RPMI8226 (cell line): Measurements from ENCODE around the gene PRKG1.
"Not testable (repeated sequence)": the region's sequence is repeated elsewhere in the genome, so short reads cannot be mapped to it uniquely, and the experiment has no call there.

Experiments
- DNase-seq: peaks from one replicate; pipeline ENCODE4 v3.0.0-alpha.2; 2015

Gene PRKG1

DNA sequence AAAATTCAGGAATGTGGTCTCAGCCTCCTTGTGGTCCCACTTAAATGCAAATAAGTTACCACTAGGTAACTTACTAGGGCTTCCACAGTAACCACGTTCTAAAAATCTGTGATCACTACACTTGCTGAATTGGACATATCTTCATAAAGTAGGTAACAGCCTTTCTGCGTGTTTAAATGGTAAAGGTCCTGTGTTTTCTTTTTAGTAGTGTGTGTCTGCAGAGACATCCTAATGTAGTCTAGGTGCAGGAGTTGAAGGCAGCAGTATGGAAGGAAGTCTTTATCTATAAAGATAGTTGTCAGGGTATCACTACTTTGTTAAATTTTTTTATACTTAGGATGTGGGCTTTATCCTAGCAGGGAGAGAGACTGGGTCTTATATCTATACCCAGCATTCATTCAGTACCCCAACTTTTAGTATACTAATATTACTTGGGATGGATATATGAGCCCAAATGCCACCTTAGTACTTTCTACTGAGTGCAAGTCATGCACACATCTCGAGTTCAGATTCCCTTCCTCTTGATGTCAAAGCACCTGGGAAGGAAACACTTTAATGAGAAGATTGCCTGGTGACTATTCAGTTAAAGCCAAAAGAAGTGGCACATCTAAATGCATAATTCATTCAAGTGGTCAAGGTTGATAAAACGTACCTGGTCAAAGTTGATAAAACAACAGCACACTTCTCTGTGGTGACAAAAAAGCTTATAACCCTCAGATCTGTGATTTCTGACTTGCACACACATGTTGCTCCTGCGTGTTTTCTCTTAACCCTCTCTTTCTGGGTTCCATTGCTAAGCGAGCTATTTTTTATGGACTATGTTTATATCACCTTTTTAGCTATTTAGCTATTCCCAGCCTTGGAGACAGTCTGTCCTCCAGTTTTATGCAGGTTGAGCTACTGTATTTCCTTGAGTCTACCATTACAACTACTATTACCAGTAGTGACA lies 958.7 kb downstream of the PRKG1 start:
- no peak for DNase-seq

DNA sequence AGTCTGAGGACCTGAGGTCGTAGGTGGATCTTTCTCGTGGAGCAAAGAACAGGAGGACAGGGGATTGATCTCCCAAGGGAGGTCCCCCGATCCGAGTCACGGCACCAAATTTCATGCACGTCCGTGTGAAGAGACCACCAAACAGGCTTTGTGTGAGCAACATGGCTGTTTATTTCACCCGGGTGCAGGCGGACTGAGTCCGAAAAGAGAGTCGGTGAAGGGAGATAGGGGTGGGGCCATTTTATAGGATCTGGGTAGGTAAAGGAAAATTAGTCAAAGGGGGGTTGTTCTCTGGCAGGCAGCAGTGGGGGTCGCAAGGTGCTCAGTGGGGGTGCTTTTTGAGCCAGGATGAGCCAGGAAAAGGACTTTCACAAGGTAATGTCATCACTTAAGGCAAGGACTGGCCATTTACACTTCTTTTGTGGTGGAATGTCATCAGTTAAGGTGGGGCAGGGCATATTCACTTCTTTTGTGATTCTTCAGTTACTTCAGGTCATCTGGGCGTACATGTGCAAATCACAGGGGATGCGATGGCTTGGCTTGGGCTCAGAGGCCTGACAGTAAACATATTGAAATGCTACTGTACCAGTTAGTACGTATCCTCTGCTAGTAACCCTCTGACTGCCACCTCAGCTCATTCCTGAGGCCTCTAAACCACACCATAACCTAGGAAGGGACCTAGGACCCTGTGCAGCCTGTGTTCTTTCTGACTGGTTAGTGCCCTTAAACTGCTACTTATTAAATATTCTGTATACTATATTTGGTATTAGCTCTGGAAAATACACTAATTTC lies 964.9 kb downstream of the PRKG1 start:
- not testable (repeated sequence) for DNase-seq

- no peak for DNase-seq
Measured at GRCh38 chr10:52040486-52040885, 966.2 kb downstream of the PRKG1 start.

GRCh38 chr10:52043811-52044210 lies 969.5 kb downstream of the PRKG1 start:
- DNase-seq: no peak

- DNase-seq: no peak
Measured at GRCh38 chr10:52048051-52048450, 973.8 kb downstream of the PRKG1 start.

DNA sequence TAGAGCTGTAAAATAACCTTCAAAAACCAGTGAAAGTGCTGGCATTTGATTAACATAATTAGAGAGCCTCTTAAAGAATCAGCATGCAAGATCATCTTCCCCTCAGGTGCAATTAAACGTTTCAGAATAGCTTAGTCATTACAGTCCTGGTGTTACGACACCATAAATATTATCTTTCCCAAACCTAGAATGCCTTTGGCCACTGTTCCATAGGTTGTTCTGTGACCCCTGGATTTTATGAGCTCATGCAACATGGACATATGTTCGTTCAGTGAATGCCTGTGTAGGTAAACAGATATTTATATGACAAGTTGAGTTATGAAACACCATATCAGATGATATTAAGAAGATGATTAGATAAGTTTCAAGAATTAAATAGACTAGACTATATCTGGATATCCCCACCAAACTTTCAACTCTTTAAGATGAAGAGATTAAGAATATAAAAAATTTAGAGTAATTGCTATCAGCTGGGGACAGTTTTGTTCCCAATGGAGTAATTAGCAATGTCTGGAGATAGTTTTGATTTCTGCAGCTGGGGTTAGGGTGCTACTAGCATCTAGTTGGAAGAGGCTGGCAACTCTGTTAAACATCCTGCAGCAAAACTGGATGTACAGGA lies 976.3 kb downstream of the PRKG1 start:
- no peak for DNase-seq

DNA sequence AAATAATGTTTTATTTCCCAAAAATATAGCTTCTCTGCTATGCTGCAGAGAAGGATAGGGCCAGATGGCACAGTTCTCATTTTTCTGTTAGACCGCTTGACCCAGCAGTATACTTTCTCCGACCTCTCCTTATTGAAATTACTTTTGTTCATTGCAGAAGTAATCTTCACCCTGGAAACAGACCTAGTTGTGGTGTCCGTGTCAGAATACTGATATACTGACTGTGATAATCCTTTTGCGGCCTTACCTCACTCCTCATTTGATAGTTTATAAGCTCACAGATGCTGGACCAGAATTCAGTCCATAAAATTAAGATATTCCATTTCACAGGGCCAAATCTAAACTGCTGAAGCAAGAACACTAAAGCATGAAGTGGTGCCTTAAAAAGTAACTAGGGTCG lies 979.2 kb downstream of the PRKG1 start:
- no peak for DNase-seq

DNA sequence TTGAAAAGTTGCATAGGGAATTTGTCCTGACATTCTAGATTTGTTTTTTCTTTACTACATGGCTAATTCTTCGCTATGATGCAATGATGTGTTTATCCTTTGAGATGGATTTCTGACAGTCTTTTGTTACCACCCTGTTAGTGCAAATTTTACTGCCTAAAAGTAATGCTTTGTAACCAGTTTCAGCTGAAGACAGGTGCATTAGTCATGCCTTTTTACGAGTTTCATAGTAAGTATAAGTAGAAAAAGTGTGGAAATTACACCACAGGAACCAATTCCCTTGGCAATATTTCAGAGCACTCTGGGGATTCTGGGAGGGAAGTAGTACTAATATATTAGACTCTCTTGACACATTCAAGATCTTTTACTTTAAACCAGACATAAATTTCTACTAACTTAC lies 982.0 kb downstream of the PRKG1 start:
- DNase-seq: no peak

GRCh38 chr10:52059089-52059488 lies 984.8 kb downstream of the PRKG1 start:
- DNase-seq: no peak

GRCh38 chr10:52063159-52063558 lies 988.9 kb downstream of the PRKG1 start:
- no peak for DNase-seq

DNA sequence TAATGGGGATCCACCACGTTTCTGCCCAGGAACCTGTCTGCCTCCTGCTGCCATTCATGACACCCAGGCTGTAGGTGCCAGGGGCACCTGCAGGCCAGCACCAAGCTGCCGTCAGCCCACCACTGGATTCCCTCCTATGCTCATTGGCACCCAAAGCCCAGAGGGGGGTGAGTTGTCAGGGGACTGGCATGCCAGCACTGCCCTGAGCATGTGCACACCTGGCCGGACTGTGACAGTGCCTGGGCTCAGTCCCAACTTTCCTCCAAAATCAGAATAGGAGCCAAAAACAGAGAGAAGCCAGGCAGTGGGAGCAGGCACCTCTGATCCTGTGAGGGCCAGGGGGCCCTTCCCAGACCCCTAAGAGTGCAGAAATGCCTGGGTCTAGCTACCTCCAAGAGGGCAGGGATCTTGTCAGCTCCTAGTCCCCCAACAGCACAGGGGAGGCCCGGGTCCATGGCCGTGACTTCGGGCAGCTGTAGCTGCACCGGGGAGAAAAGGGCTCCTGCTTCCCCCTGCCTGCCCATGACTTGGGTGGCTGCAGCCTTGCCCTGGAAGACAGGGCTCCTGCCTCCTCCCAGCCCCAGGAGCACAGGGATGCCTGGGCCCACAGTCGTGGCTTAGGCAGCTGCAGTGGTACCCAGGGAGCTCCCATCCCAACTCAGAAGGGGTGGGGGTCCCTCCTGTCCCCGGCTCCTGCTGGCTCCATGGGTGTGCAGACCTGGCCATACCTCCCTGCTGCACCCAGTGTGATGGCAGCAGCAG lies 990.0 kb downstream of the PRKG1 start:
- DNase-seq: no peak

DNA sequence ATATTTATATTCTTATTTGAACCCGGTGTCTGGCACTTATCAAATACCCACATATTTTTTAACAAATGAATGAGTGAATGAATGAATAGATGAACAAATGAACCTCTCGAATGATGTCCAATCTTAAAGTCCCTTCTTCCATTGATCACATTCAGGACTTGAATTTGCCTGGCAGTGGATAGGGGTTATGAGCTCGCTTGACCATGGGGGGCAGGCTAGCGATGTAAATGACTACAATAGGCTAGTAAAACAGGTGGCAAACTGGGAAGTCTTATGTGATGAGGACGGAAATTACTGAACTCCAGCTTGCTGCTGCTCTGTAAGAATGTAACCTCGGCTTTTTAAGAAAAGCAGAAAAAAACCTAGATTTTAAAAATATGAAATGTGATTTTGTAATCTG lies 992.1 kb downstream of the PRKG1 start:
- no peak for DNase-seq

DNA sequence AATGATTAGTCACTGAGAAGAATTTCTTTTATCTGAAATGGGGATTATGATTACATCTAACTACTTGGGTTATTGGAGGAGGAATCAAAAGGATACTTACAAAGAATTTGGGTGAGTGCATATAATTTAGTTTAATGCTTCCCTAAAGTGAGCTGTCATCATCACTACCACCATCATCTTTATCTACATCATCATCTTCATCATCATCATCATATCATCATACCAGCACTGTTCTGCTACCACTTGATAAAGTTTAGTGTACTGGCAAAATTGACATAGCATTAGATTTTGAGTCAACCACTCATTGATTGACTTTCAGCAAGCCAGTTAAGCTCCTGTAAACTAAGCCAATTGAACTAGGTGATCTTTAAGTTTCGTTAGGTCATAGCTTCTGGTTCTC lies 994.2 kb downstream of the PRKG1 start:
- DNase-seq: no peak

- DNase-seq: no peak
Measured at GRCh38 chr10:52071814-52072213, 997.5 kb downstream of the PRKG1 start.

GRCh38 chr10:52074505-52075026 lies 1000.3 kb downstream of the PRKG1 start:
- no peak for DNase-seq

DNA sequence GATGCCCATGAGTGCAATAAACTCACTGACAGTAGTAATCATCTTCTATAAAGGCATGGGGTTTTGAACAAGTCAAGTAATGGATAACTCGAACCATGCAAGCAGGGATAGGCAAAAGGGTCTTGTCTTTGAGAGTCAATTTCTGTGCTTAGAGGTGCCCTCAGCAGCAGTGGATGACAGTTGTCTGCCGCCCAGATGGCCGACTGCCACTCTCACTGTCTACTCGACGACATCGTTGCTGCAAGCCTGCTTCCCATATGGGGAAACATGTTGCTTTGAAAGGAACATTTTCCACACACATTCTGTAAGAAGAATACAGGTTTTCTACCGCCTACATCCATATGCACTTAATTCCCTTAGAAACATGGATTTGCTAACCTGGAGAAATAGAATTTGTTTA lies 1003.5 kb downstream of the PRKG1 start:
- DNase-seq: no peak

DNA sequence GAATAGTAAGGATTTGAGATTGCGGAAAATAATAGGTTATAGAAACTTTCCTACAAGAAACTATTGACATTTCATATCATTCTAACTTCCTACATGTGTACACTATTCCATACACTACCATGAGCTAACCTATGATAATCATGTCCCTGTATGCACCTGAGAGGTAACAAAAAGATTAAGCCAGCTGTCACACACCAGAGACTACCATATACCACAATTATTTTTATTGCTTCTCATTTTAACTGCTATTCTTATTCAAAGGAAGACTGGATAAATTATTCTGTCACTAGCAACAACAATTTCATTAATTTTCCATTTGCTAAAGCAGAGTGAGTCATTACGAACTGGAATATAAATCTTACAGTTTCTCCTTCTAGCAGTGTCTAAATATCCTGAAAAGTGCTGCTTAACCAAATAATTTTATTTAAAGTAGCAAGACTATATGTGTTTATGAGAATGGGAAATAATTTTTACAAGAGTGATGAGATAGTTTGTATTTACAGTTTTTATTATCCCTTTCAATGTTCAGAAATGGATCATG lies 1004.2 kb downstream of the PRKG1 start:
- no peak for DNase-seq

DNA sequence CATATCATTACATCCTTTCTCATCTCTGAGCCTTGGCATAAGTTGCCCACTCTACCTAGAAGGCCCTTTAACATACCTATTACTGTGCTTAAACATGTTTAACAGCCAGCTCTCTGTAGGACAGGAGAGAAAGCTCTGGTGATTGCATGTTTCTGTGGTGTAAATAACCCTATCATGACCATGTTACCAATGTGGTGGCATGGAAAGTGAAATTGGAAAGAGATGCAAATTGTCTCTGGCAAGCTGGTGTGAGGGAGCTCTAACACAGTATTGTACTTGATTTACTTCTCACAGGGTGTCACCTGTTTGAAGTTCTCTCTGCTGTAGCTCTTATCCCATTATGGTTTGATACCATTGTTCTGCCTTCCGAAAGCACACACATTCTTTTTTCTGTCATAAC lies 1008.0 kb downstream of the PRKG1 start:
- no peak for DNase-seq

- no peak for DNase-seq
Measured at GRCh38 chr10:52083422-52083821, 1009.1 kb downstream of the PRKG1 start.

GRCh38 chr10:52092390-52092789 lies 1018.1 kb downstream of the PRKG1 start:
- DNase-seq: no peak

- DNase-seq: no peak
Measured at GRCh38 chr10:52098130-52098529, 1023.8 kb downstream of the PRKG1 start.

DNA sequence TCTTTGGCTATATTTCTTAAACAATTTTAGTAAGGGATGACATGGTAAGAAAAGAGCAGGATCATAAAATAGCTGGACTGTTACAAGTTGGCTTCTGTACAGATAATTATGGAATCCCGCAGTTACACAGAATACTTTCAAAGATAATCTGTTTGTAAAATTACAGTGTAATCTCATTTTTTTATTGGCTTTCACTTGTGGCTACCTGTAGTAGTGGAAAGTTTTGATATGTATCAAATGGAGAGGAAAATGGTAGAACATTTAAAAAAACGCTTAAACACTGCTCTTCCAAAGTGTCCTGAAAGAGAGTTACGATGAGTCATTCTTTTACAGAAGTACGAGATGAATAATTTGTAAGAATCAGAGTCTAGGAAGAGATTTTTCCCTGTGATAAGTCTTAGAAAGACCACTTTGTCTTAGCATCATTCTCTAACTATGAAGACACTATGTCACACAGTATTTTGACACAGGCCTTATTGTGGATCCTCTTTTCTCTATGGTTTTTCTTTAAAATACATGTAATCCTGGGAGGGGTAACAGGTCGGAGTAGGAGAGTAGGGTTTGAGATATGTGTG lies 1024.8 kb downstream of the PRKG1 start:
- no peak for DNase-seq
